Endothelial cell of umbilical vein (primary cell): ENCODE measurements around the gene STMN1. TPM values are rescaled to one million over a fixed set of nuclear protein-coding genes. Genes with fewer than 3 reads are reported as not detected.

Experiments used
- BruUV-seq: library from RNA; stranded (reverse); fragments of 400-500 nt; replicated peaks from 2 replicates; lab custom pipeline; 2021; lab: Mats Ljungman, UMichigan
- CTCF ChIA-PET: fragments of 300-600, 350-600 bp; sonication (Branson Sonifier 250); formaldehyde crosslinking; loops from one replicate; lab custom pipeline; 2021; ENCODE audit warnings: antibody characterized with exemption, inconsistent platforms; lab: Charles Lee
- POLR2A ChIA-PET: fragments of 300-600, 350-600 bp; sonication (Branson Sonifier 250); formaldehyde crosslinking; loops from one replicate; lab custom pipeline; 2021; ENCODE audit warnings: antibody characterized with exemption, inconsistent platforms; lab: Charles Lee
- DNase-seq: peaks from one replicate; pipeline ENCODE4 v3.0.0-alpha.2; 2011; ENCODE audit warnings: low read depth, low spot score
- FAIRE-seq: peaks from 2 replicates; lab custom pipeline; 2011; peaks lifted over from hg19 to GRCh38; lab: Jason Lieb, UNC
- H2AFZ ChIP-seq: 2 replicates; pipeline ENCODE4 v1.6.0; 2012; ENCODE audit warnings: low read depth, low read length, control low read depth, inconsistent platforms
- H3K27ac ChIP-seq: 2 replicates; pipeline ENCODE4 v1.5.1; 2011; ENCODE audit warnings: low read depth, mild to moderate bottlenecking, control low read depth, low read length, moderate library complexity; ENCODE audit not compliant: insufficient read depth
- H3K27me3 ChIP-seq, 2 experiments: 2 replicates each; pipeline versions ENCODE4 v1.6.0 to v1.6.1; 2011; ENCODE audit warnings: low read length in 2 of 2, mixed read lengths in 1 of 2; ENCODE audit not compliant: control insufficient read depth in 2 of 2, insufficient read depth in 2 of 2
- H3K36me3 ChIP-seq, 2 experiments: 2 replicates in 1 of 2; 3 replicates in 1 of 2; pipeline ENCODE4 v1.5.1; 2011; ENCODE audit warnings: low read length in 2 of 2, mild to moderate bottlenecking in 1 of 2, moderate library complexity in 1 of 2; ENCODE audit not compliant: control insufficient read depth in 2 of 2, insufficient read depth in 2 of 2; ENCODE audit errors: extremely low read depth in 1 of 2
- H3K4me1 ChIP-seq: 3 replicates; pipeline ENCODE4 v1.5.1; 2011; ENCODE audit warnings: mild to moderate bottlenecking, low read length; ENCODE audit not compliant: control insufficient read depth, insufficient read depth; ENCODE audit errors: extremely low read depth
- H3K4me2 ChIP-seq: 2 replicates; pipeline ENCODE4 v1.6.1; 2011; ENCODE audit warnings: low read length, control low read depth, mixed read lengths; ENCODE audit not compliant: insufficient read depth
- H3K4me3 ChIP-seq, 3 experiments: fragments of 200-600 bp in 1 of 3; sonication (generic), shearing (Covaris generic) in 1 of 3; replicated peaks in 1 of 3; 2 replicates each; pipeline ENCODE4 v1.5.1; 2011 to 2016; ENCODE audit warnings: control low read depth in 3 of 3, low read length in 3 of 3, mild to moderate bottlenecking in 2 of 3, inconsistent platforms in 1 of 3, low read depth in 1 of 3, moderate library complexity in 1 of 3; ENCODE audit not compliant: insufficient read depth in 1 of 3
- H3K79me2 ChIP-seq: 2 replicates; pipeline ENCODE4 v1.6.0; 2012; ENCODE audit warnings: low read length, inconsistent platforms; ENCODE audit not compliant: control insufficient read depth, insufficient read depth
- H3K9ac ChIP-seq: replicated peaks from 2 replicates; pipeline ENCODE3; 2011; ENCODE audit warnings: low read length, control low read depth; ENCODE audit not compliant: insufficient read depth; ENCODE audit errors: extremely low read depth
- H3K9me1 ChIP-seq: replicated peaks from 3 replicates; pipeline ENCODE4 v1.6.0; 2011; ENCODE audit warnings: mild to moderate bottlenecking, low read length; ENCODE audit not compliant: control insufficient read depth, insufficient read depth; ENCODE audit errors: extremely low read depth
- H3K9me3 ChIP-seq: replicated peaks from 2 replicates; pipeline ENCODE4 v1.5.1; 2012; ENCODE audit warnings: low read length, inconsistent platforms; ENCODE audit not compliant: control insufficient read depth, insufficient read depth
- H4K20me1 ChIP-seq: replicated peaks from 2 replicates; pipeline ENCODE3; 2011; ENCODE audit warnings: mild to moderate bottlenecking, low read length; ENCODE audit not compliant: control insufficient read depth, insufficient read depth; ENCODE audit errors: extremely low read depth
- EZH2 ChIP-seq: IDR thresholded peaks from 2 replicates; pipeline ENCODE4 v1.6.1; 2012; ENCODE audit warnings: borderline replicate concordance, low read depth, mild to moderate bottlenecking, moderate library complexity, low read length, inconsistent platforms; ENCODE audit not compliant: severe bottlenecking
- FOS ChIP-seq: IDR thresholded peaks from 2 replicates; pipeline ENCODE4 v1.6.1; 2011; ENCODE audit warnings: mild to moderate bottlenecking, low read length, moderate library complexity, borderline replicate concordance; ENCODE audit not compliant: insufficient read depth
- JUN ChIP-seq: IDR thresholded peaks from 2 replicates; pipeline ENCODE4 v1.6.1; 2011; ENCODE audit warnings: borderline replicate concordance, low read depth; ENCODE audit not compliant: insufficient read length, insufficient read depth
- MAX ChIP-seq: IDR thresholded peaks from 2 replicates; pipeline ENCODE4 v1.6.1; 2011; ENCODE audit not compliant: insufficient read depth, insufficient read length
- MYC ChIP-seq: IDR thresholded peaks from one replicate; pipeline ENCODE4 v1.6.1; 2011; ENCODE audit warnings: mild to moderate bottlenecking, low read depth, low read length
- POLR2AphosphoS5 ChIP-seq: IDR thresholded peaks from 2 replicates; pipeline ENCODE4 v1.6.1; 2012; ENCODE audit warnings: low read depth, mild to moderate bottlenecking, control low read depth, low read length, moderate library complexity; ENCODE audit not compliant: insufficient read depth
- dilution Hi-C: fragments of 300-500 bp; cut with MboI; formaldehyde crosslinking; loops from one replicate; pipeline ENCODE4 v1.15.0; 2019; ENCODE audit warnings: low sequenced_read_pairs; ENCODE audit not compliant: extremely low pct_ligation_motif_present
- intact Hi-C: fragments of 100-400 bp; cut with micrococcal nuclease; formaldehyde crosslinking; loops from one replicate; pipeline ENCODE4 v1.10.0; 2022
- polyA plus RNA-seq, 4 experiments: library from polyadenylated mRNA; depleted of rRNA in 3 of 4; stranded (reverse) in 3 of 4; unstranded in 1 of 4; fragments of >200 nt; gene quantifications; 2 replicates each; pipeline versions ENCODE4 v1.2.1 to v1.2.3, GENCODE V29; 2011 to 2012; ENCODE audit warnings: missing spikeins in 1 of 4
- total RNA-seq: library from RNA; stranded (reverse); gene quantifications from 2 replicates; pipeline ENCODE4 v1.2.3, GENCODE V29; 2021
- TF ChIP-seq, protein P1 (sequence below), 2 donors: IDR thresholded peaks; 1 replicate in 1 of 2; 2 replicates in 1 of 2; pipeline ENCODE4 v1.5.1; 2011; ENCODE audit warnings: low read length in 2 of 2, mild to moderate bottlenecking in 2 of 2, moderate library complexity in 2 of 2, control low read depth in 1 of 2, inconsistent platforms in 1 of 2, low read depth in 1 of 2; ENCODE audit not compliant: insufficient read depth in 1 of 2; ENCODE audit errors: extremely low read depth in 1 of 2

Gene STMN1
- total and polyA plus RNA-seq, 2 donors (not counting 3 experiments of a cell fraction or from before 2014, with no cell fraction given) = 102 to 503 TPM

DNA sequence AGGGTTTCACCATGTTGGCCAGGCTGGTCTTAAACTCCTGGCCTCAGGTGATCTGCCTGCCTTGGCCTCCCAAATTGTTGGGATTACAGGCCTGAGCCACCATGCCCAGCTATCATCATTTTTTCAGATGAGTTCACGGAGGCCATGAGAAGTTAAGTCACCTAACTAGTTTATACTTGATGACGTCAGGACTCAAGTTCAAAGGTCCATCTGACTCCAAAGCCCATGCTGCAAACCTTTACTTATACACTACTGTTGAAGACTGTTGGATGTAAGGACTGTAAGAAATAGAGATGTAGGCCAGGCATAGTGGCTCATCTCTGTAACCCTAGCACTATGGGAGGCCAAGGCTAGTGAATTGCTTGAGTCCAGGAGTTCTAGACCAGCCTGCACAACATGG is 40.8 kb upstream of the STMN1 start:
- Histone ChIP-seq H3K4me1 (no peaks in the 10 kb centered on the region), H2AFZ (no peak overlapping the region), H3K4me2 (no peak overlapping the region), H3K27ac (no peak overlapping the region), H3K27me3 (no peaks in the 10 kb centered on the region), H3K9me3 (no peaks in the 10 kb centered on the region), H3K4me3 (no peak overlapping the region), H3K9ac (no peak overlapping the region), H4K20me1 (no peaks in the 10 kb centered on the region), H3K9me1 (no peaks in the 10 kb centered on the region), H3K36me3 (no peaks in the 10 kb centered on the region), H3K79me2 (no peaks in the 10 kb centered on the region)
- CTCF ChIA-PET = no interaction called here
- dilution Hi-C loops = no loop called here
- DNase-seq (no peak), FAIRE-seq (no peak)
- intact Hi-C loops = no loop called here
- TF ChIP-seq EZH2 = no peak
- no peak for TF ChIP-seq FOS
- TF ChIP-seq JUN = no peak
- TF ChIP-seq MYC = no peak
- TF ChIP-seq, protein P1, sequence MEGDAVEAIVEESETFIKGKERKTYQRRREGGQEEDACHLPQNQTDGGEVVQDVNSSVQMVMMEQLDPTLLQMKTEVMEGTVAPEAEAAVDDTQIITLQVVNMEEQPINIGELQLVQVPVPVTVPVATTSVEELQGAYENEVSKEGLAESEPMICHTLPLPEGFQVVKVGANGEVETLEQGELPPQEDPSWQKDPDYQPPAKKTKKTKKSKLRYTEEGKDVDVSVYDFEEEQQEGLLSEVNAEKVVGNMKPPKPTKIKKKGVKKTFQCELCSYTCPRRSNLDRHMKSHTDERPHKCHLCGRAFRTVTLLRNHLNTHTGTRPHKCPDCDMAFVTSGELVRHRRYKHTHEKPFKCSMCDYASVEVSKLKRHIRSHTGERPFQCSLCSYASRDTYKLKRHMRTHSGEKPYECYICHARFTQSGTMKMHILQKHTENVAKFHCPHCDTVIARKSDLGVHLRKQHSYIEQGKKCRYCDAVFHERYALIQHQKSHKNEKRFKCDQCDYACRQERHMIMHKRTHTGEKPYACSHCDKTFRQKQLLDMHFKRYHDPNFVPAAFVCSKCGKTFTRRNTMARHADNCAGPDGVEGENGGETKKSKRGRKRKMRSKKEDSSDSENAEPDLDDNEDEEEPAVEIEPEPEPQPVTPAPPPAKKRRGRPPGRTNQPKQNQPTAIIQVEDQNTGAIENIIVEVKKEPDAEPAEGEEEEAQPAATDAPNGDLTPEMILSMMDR (IDR thresholded peaks at IDR 0.05; ENCODE audit: extremely low read depth in 1 of 2, insufficient read depth in 1 of 2, low read depth in 1 of 2, low read length in 2 of 2) = no peak
- TF ChIP-seq POLR2AphosphoS5 = no peak
- TF ChIP-seq MAX = no peak
- BruUV-seq = no TSS peak
- POLR2A ChIA-PET = no interaction called here
